GM12892 (cell line): ENCODE measurements around the gene PRMT9.

Source experiments
- POLR2A ChIP-seq: IDR thresholded peaks from 2 replicates; pipeline ENCODE4 v1.6.1; 2011; ENCODE audit warnings: low read depth, low read length, control low read depth
- POLR2AphosphoS5 ChIP-seq: IDR thresholded peaks from 2 replicates; pipeline ENCODE4 v1.6.1; 2011; ENCODE audit warnings: low read depth, low read length, control low read depth

DNA sequence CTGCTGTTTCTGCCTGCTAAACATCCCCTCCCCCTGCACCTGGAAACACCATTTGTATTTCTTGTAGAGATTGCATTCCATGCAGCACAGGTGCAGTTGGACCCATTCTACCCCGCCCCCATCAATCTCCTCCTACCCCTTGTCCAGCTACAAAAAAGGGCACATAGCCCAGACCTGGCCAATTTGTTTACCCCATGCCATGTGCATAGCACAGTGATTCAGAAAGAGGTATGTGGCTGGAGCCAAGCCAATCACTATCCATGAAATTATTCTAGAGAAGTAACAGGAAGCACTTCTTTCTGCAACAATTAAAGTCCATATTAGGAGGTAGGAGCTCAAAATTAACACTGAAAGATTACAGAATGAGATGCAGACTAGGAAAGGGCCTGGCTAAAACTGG, 87.0 kb downstream of the PRMT9 start:
- TF ChIP-seq POLR2A (no peak), POLR2AphosphoS5 (no peak)
